ENCODE results near the gene GAB2.

The GAB2 gene

DNA sequence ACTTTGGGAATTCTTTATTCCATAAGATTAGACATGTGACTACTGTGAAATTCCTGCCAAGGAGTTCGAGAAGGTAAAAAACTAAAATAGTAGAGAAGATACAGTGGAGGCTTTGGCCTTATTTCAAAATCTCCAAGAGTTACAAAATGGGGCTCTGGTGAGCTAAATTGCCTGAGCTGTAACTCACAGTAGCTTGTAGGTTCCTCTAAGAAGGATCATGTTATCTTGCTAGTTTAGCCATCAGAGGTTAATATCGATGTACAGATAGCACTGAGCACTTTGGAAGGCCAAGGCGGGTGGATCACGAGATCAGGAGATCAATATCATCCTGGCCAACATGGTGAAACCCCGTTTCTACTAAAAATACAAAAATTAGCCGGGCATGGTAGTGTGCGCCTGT is 147.8 kb downstream of the GAB2 start (continued):
- no peak for TF ChIP-seq ZFP3 (CRISPR knock-in tag; IDR thresholded peaks at IDR 0.05)
- no peak for TF ChIP-seq SNAI2 (CRISPR knock-in tag; IDR thresholded peaks at IDR 0.05)
- no peak for TF ChIP-seq ESRRG (CRISPR knock-in tag; IDR thresholded peaks at IDR 0.05)

GRCh38 chr11:78268591-78269410 is 148.8 kb downstream of the GAB2 start:
- TF ChIP-seq CREB5 (CRISPR knock-in tag; IDR thresholded peaks at IDR 0.05; ENCODE audit: low read depth) (no peak), TCF4 (CRISPR knock-in tag; IDR thresholded peaks at IDR 0.05; ENCODE audit: borderline replicate concordance) (no peak), ESRRG (CRISPR knock-in tag; IDR thresholded peaks at IDR 0.05) (no peak), GLIS3 (CRISPR knock-in tag; IDR thresholded peaks at IDR 0.05) (no peak)
- TF ChIP-seq, protein P1, sequence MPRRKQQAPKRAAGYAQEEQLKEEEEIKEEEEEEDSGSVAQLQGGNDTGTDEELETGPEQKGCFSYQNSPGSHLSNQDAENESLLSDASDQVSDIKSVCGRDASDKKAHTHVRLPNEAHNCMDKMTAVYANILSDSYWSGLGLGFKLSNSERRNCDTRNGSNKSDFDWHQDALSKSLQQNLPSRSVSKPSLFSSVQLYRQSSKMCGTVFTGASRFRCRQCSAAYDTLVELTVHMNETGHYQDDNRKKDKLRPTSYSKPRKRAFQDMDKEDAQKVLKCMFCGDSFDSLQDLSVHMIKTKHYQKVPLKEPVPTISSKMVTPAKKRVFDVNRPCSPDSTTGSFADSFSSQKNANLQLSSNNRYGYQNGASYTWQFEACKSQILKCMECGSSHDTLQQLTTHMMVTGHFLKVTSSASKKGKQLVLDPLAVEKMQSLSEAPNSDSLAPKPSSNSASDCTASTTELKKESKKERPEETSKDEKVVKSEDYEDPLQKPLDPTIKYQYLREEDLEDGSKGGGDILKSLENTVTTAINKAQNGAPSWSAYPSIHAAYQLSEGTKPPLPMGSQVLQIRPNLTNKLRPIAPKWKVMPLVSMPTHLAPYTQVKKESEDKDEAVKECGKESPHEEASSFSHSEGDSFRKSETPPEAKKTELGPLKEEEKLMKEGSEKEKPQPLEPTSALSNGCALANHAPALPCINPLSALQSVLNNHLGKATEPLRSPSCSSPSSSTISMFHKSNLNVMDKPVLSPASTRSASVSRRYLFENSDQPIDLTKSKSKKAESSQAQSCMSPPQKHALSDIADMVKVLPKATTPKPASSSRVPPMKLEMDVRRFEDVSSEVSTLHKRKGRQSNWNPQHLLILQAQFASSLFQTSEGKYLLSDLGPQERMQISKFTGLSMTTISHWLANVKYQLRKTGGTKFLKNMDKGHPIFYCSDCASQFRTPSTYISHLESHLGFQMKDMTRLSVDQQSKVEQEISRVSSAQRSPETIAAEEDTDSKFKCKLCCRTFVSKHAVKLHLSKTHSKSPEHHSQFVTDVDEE (CRISPR knock-in tag; IDR thresholded peaks at IDR 0.05) = no peak
- ATAC-seq = no peak

- ATAC-seq = no peak
- no peak for TF ChIP-seq OSR1 (CRISPR knock-in tag; IDR thresholded peaks at IDR 0.05)
- TF ChIP-seq TOX (CRISPR knock-in tag; IDR thresholded peaks at IDR 0.05; ENCODE audit: borderline replicate concordance) = no peak
These were observed 151.2 kb downstream of the GAB2 start for GRCh38 chr11:78266451-78266850.

DNA sequence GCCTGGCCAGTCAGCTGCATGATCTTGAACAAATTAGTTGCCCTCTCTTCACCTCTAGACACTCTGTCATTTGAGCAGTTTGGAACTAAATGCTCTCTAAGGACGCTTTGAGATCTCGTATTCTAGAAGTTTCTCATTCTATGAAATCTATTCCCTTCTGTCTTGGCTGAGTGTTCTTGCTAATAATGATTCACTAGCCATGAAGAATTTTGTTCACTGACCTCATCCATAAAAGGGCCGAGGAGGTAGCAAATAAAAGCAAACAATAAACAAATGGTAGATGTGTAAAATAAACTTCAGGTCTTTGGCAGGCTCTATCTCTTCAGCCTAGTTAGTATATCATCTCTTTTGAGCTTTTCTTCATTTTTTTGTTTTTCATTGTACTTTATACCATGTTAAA is 152.3 kb downstream of the GAB2 start:
- TF ChIP-seq, protein P1 (CRISPR knock-in tag; IDR thresholded peaks at IDR 0.05) = no peak
- no peak for TF ChIP-seq ZNF565 (CRISPR knock-in tag; conservative IDR thresholded peaks at IDR 0.05; ENCODE audit: low read depth)
- no peak for TF ChIP-seq ZFP3 (CRISPR knock-in tag; IDR thresholded peaks at IDR 0.05)
- TF ChIP-seq TOX (CRISPR knock-in tag; IDR thresholded peaks at IDR 0.05; ENCODE audit: borderline replicate concordance) = no peak
- no peak for TF ChIP-seq BACH2 (CRISPR knock-in tag; IDR thresholded peaks at IDR 0.05; ENCODE audit: borderline replicate concordance)
- TF ChIP-seq CREB5 (CRISPR knock-in tag; IDR thresholded peaks at IDR 0.05; ENCODE audit: low read depth) = no peak
- no peak for TF ChIP-seq ISL1 (CRISPR knock-in tag; IDR thresholded peaks at IDR 0.05)
- no peak for TF ChIP-seq ZFP30 (CRISPR knock-in tag; IDR thresholded peaks at IDR 0.05)
- TF ChIP-seq TCF4 (CRISPR knock-in tag; IDR thresholded peaks at IDR 0.05; ENCODE audit: borderline replicate concordance) = no peak
- no peak for TF ChIP-seq OSR1 (CRISPR knock-in tag; IDR thresholded peaks at IDR 0.05)
- no peak for TF ChIP-seq ZNF70 (CRISPR knock-in tag; IDR thresholded peaks at IDR 0.05)
- TF ChIP-seq ESRRG (CRISPR knock-in tag; IDR thresholded peaks at IDR 0.05) = no peak

GRCh38 chr11:78262691-78263090 is 154.9 kb downstream of the GAB2 start:
- ATAC-seq = no peak
- TF ChIP-seq ZFP30 (CRISPR knock-in tag; IDR thresholded peaks at IDR 0.05) = no peak
- no peak for TF ChIP-seq OSR1 (CRISPR knock-in tag; IDR thresholded peaks at IDR 0.05)
- TF ChIP-seq RARB (CRISPR knock-in tag; IDR thresholded peaks at IDR 0.05) = no peak
- TF ChIP-seq ARNTL (CRISPR knock-in tag; IDR thresholded peaks at IDR 0.05; ENCODE audit: borderline replicate concordance, low read depth) = no peak
- TF ChIP-seq CREB5 (CRISPR knock-in tag; IDR thresholded peaks at IDR 0.05; ENCODE audit: low read depth) = no peak

More for the DNA sequence above, 152.3 kb downstream of the GAB2 start:
- ATAC-seq = no peak

Data from SK-N-SH treated with all-trans-retinoic acid at 6 μM for 48 hours (cell line).